ENCODE measurements around the gene JAG1.
A peak's percentile ranks its signal among the peaks of the same experiment; 100 is the strongest.

JAG1 gene

GRCh38 chr20:10622657-10623418 lies 51.0 kb downstream of the JAG1 start:
- Histone ChIP-seq H3K9ac (ENCODE audit: low read depth, low read length, poor library complexity) (no peak overlapping the region), H3K14ac (ENCODE audit: low read length) (no peak overlapping the region), H3K18ac (ENCODE audit: low read length) (peak overlapping the region; percentile 6), H2BK15ac (ENCODE audit: low read length) (no peak overlapping the region), H3K23ac (ENCODE audit: low read depth, low read length, poor library complexity) (no peak overlapping the region), H3K4me3 (ENCODE audit: low read length in 2 of 2) (no peak overlapping the region), H3K27me3 (ENCODE audit: control insufficient read depth in 3 of 3, insufficient read depth in 3 of 3, low read depth in 1 of 3, low read length in 3 of 3) (no peaks in the 10 kb centered on the region), H3K4ac (ENCODE audit: low read length) (no peak overlapping the region), H2AFZ (ENCODE audit: low read length) (no peak overlapping the region), H2BK120ac (ENCODE audit: low read depth, low read length) (no peak overlapping the region), H4K8ac (ENCODE audit: low read depth, low read length) (no peak overlapping the region), H3K79me1 (ENCODE audit: low read depth, low read length) (no peaks in the 10 kb centered on the region), H2BK12ac (ENCODE audit: low read length) (no peak overlapping the region), H4K91ac (ENCODE audit: low read depth, low read length, poor library complexity) (no peak overlapping the region), H2BK5ac (ENCODE audit: low read length) (no peak overlapping the region), H3K27ac (replicated peaks; ENCODE audit: low read length) (no peak overlapping the region), H2AK5ac (ENCODE audit: low read depth, low read length) (no peak overlapping the region), H3K4me2 (ENCODE audit: insufficient read depth, low read length, poor library complexity, severe bottlenecking) (no peak overlapping the region), H3K9me3 (replicated peaks in 1 of 2; ENCODE audit: control insufficient read depth in 2 of 2, insufficient read depth in 1 of 2, low read depth in 1 of 2, low read length in 2 of 2) (peaks cover 3 to 4% of the 10 kb centered on the region in 2 donors), H3K4me1 (ENCODE audit: control insufficient read depth in 2 of 2, insufficient read depth in 1 of 2, low read depth in 1 of 2, low read length in 2 of 2) (peaks cover 14 to 15% of the 10 kb centered on the region in 2 donors), H3K36me3 (replicated peaks in 1 of 2; ENCODE audit: control insufficient read depth in 2 of 2, insufficient read depth in 2 of 2, low read length in 2 of 2) (peaks cover 0 to 1% of the 10 kb centered on the region in 2 donors)
- WGBS, 2 donors (ENCODE audit: extremely low coverage in 2 of 2, insufficient read length in 2 of 2, insufficient replicate concordance in 1 of 2), result no CpG with 5 or more reads among the region's 16 CpGs
- DNase-seq (ENCODE audit: low spot score), result no peak

- no peak overlapping the region for H2BK5ac ChIP-seq (ENCODE audit: low read length)
- no peaks in the 10 kb centered on the region for H3K79me1 ChIP-seq (ENCODE audit: low read depth, low read length)
- no peak overlapping the region for H2AK5ac ChIP-seq (ENCODE audit: low read depth, low read length)
- H3K36me3 ChIP-seq (replicated peaks in 1 of 2; ENCODE audit: control insufficient read depth in 2 of 2, insufficient read depth in 2 of 2, low read length in 2 of 2), result peaks cover 0 to 1% of the 10 kb centered on the region in 2 donors
- H2BK120ac ChIP-seq (ENCODE audit: low read depth, low read length), result no peak overlapping the region
- H4K91ac ChIP-seq (ENCODE audit: low read depth, low read length, poor library complexity), result no peak overlapping the region
- no peak for DNase-seq (ENCODE audit: low spot score)
- no peak overlapping the region for H2BK15ac ChIP-seq (ENCODE audit: low read length)
- no peak overlapping the region for H3K4ac ChIP-seq (ENCODE audit: low read length)
- H3K27ac ChIP-seq (replicated peaks; ENCODE audit: low read length), result no peak overlapping the region
- no peaks in the 10 kb centered on the region for H3K27me3 ChIP-seq (ENCODE audit: control insufficient read depth in 3 of 3, insufficient read depth in 3 of 3, low read depth in 1 of 3, low read length in 3 of 3)
- H3K4me3 ChIP-seq (ENCODE audit: low read length in 2 of 2), result no peak overlapping the region
- no CpG with 5 or more reads among the region's 3 CpGs for WGBS, 2 donors (ENCODE audit: extremely low coverage in 2 of 2, insufficient read length in 2 of 2, insufficient replicate concordance in 1 of 2)
- no peak overlapping the region for H2AFZ ChIP-seq (ENCODE audit: low read length)
- H3K4me1 ChIP-seq (ENCODE audit: control insufficient read depth in 2 of 2, insufficient read depth in 1 of 2, low read depth in 1 of 2, low read length in 2 of 2), result peaks cover 14 to 15% of the 10 kb centered on the region in 2 donors
- no peak overlapping the region for H3K4me2 ChIP-seq (ENCODE audit: insufficient read depth, low read length, poor library complexity, severe bottlenecking)
- no peak overlapping the region for H4K8ac ChIP-seq (ENCODE audit: low read depth, low read length)
- H3K14ac ChIP-seq (ENCODE audit: low read length), result no peak overlapping the region
- no peak overlapping the region for H3K18ac ChIP-seq (ENCODE audit: low read length)
- no peak overlapping the region for H3K23ac ChIP-seq (ENCODE audit: low read depth, low read length, poor library complexity)
- no peak overlapping the region for H3K9ac ChIP-seq (ENCODE audit: low read depth, low read length, poor library complexity)
- peaks cover 3 to 4% of the 10 kb centered on the region in 2 donors for H3K9me3 ChIP-seq (replicated peaks in 1 of 2; ENCODE audit: control insufficient read depth in 2 of 2, insufficient read depth in 1 of 2, low read depth in 1 of 2, low read length in 2 of 2)
- no peak overlapping the region for H2BK12ac ChIP-seq (ENCODE audit: low read length)
These were observed 52.6 kb downstream of the JAG1 start for GRCh38 chr20:10621149-10621548.

GRCh38 chr20:10619427-10619826 lies 54.4 kb downstream of the JAG1 start:
- no peak overlapping the region for H3K14ac ChIP-seq (ENCODE audit: low read length)
- no peak overlapping the region for H3K9ac ChIP-seq (ENCODE audit: low read depth, low read length, poor library complexity)
- H3K27ac ChIP-seq (replicated peaks; ENCODE audit: low read length), result peak overlapping the region; percentile 48
- no peak overlapping the region for H3K4me2 ChIP-seq (ENCODE audit: insufficient read depth, low read length, poor library complexity, severe bottlenecking)
- H4K91ac ChIP-seq (ENCODE audit: low read depth, low read length, poor library complexity), result no peak overlapping the region
- no peak overlapping the region for H2BK15ac ChIP-seq (ENCODE audit: low read length)
- no peak overlapping the region for H4K8ac ChIP-seq (ENCODE audit: low read depth, low read length)
- H3K4ac ChIP-seq (ENCODE audit: low read length), result no peak overlapping the region
- H2AFZ ChIP-seq (ENCODE audit: low read length), result no peak overlapping the region
- H2BK120ac ChIP-seq (ENCODE audit: low read depth, low read length), result no peak overlapping the region
- WGBS, 2 donors (ENCODE audit: extremely low coverage in 2 of 2, insufficient read length in 2 of 2, insufficient replicate concordance in 1 of 2), result no CpG with 5 or more reads among the region's 3 CpGs
- H3K79me1 ChIP-seq (ENCODE audit: low read depth, low read length), result no peaks in the 10 kb centered on the region
- no peaks in the 10 kb centered on the region for H3K27me3 ChIP-seq (ENCODE audit: control insufficient read depth in 3 of 3, insufficient read depth in 3 of 3, low read depth in 1 of 3, low read length in 3 of 3)
- H3K4me3 ChIP-seq (ENCODE audit: low read length in 2 of 2), result no peak overlapping the region
- no peak overlapping the region for H2BK5ac ChIP-seq (ENCODE audit: low read length)
- peaks cover 3 to 4% of the 10 kb centered on the region in 2 donors for H3K9me3 ChIP-seq (replicated peaks in 1 of 2; ENCODE audit: control insufficient read depth in 2 of 2, insufficient read depth in 1 of 2, low read depth in 1 of 2, low read length in 2 of 2)
- H3K4me1 ChIP-seq (ENCODE audit: control insufficient read depth in 2 of 2, insufficient read depth in 1 of 2, low read depth in 1 of 2, low read length in 2 of 2), result peaks cover 14 to 15% of the 10 kb centered on the region in 2 donors
- peaks cover 0 to 1% of the 10 kb centered on the region in 2 donors for H3K36me3 ChIP-seq (replicated peaks in 1 of 2; ENCODE audit: control insufficient read depth in 2 of 2, insufficient read depth in 2 of 2, low read length in 2 of 2)
- DNase-seq (ENCODE audit: low spot score), result no peak
- no peak overlapping the region for H2AK5ac ChIP-seq (ENCODE audit: low read depth, low read length)
- no peak overlapping the region for H3K18ac ChIP-seq (ENCODE audit: low read length)
- no peak overlapping the region for H2BK12ac ChIP-seq (ENCODE audit: low read length)
- H3K23ac ChIP-seq (ENCODE audit: low read depth, low read length, poor library complexity), result no peak overlapping the region

GRCh38 chr20:10618611-10619245 lies 55.1 kb downstream of the JAG1 start:
- DNase-seq (ENCODE audit: low spot score), result no peak
- no peak overlapping the region for H3K4me3 ChIP-seq (ENCODE audit: low read length in 2 of 2)
- no peak overlapping the region for H4K91ac ChIP-seq (ENCODE audit: low read depth, low read length, poor library complexity)
- H3K23ac ChIP-seq (ENCODE audit: low read depth, low read length, poor library complexity), result no peak overlapping the region
- H3K4me1 ChIP-seq (ENCODE audit: control insufficient read depth in 2 of 2, insufficient read depth in 1 of 2, low read depth in 1 of 2, low read length in 2 of 2), result peaks cover 14 to 15% of the 10 kb centered on the region in 2 donors
- H3K18ac ChIP-seq (ENCODE audit: low read length), result no peak overlapping the region
- H3K36me3 ChIP-seq (replicated peaks in 1 of 2; ENCODE audit: control insufficient read depth in 2 of 2, insufficient read depth in 2 of 2, low read length in 2 of 2), result no peaks in the 10 kb centered on the region
- H2AK5ac ChIP-seq (ENCODE audit: low read depth, low read length), result no peak overlapping the region
- no peak overlapping the region for H2BK15ac ChIP-seq (ENCODE audit: low read length)
- H3K9ac ChIP-seq (ENCODE audit: low read depth, low read length, poor library complexity), result no peak overlapping the region
- no peak overlapping the region for H3K4me2 ChIP-seq (ENCODE audit: insufficient read depth, low read length, poor library complexity, severe bottlenecking)
- WGBS, 2 donors (ENCODE audit: extremely low coverage in 2 of 2, insufficient read length in 2 of 2, insufficient replicate concordance in 1 of 2), result no CpG with 5 or more reads among the region's 6 CpGs
- no peak overlapping the region for H2AFZ ChIP-seq (ENCODE audit: low read length)
- no peaks in the 10 kb centered on the region for H3K79me1 ChIP-seq (ENCODE audit: low read depth, low read length)
- H2BK5ac ChIP-seq (ENCODE audit: low read length), result no peak overlapping the region
- peaks cover 2 to 3% of the 10 kb centered on the region in 2 donors for H3K9me3 ChIP-seq (replicated peaks in 1 of 2; ENCODE audit: control insufficient read depth in 2 of 2, insufficient read depth in 1 of 2, low read depth in 1 of 2, low read length in 2 of 2)
- H3K14ac ChIP-seq (ENCODE audit: low read length), result no peak overlapping the region
- H4K8ac ChIP-seq (ENCODE audit: low read depth, low read length), result no peak overlapping the region
- H3K27me3 ChIP-seq (ENCODE audit: control insufficient read depth in 3 of 3, insufficient read depth in 3 of 3, low read depth in 1 of 3, low read length in 3 of 3), result no peaks in the 10 kb centered on the region
- H3K27ac ChIP-seq (replicated peaks; ENCODE audit: low read length), result peak overlapping the region; percentile 41
- H2BK12ac ChIP-seq (ENCODE audit: low read length), result no peak overlapping the region
- H2BK120ac ChIP-seq (ENCODE audit: low read depth, low read length), result no peak overlapping the region
- no peak overlapping the region for H3K4ac ChIP-seq (ENCODE audit: low read length)

Measured in neuronal stem cell (in vitro differentiated cells).